GM21528 (cell line): ENCODE data around the gene TTC13.

Source experiments
- ATAC-seq: cut with Tn5 transposase; IDR thresholded peaks from one replicate; pipeline ENCODE4 v1.9.1; 2021; ENCODE audit warnings: mild to moderate bottlenecking, moderate library complexity; ENCODE audit not compliant: unreplicated experiment, low FRiP score

Gene TTC13

GRCh38 chr1:230877924-230878590 lies 100.6 kb downstream of the TTC13 start:
- ATAC-seq, result no peak

DNA sequence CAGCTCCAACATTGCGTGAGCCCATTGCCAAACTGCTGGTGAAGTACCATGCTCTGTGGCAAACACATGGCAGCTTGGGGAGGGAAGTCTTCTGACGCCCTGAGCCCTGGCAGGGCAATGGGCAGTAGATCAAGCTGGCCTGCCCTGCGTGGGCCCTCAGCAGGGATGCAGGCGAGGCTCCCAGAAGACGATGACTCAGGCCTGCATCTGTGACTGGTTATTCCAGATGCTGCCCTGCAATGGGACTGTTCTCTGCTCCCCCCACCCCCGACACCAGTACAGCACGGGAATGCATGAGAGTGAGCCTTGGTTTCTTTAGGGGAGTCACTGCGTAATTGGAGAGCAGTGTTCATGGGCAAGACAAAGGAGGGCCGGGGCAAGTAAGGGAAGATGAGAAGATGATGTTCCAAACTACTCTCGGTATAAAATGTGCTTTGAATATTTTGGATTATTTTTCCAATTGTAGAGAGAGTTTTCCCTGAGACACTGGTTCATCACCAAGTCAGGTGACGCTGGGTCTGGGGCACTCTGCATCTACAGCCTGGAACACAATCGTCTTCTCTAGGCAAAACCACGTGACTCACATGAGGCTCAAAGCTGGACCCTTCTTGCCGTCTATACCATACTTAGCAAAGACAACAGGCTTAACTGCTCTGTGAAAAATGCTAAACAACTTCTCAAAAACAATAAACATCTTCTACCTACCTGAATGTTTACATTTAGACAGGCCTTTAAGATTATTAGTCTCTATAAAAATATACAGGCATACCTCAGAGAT lies 101.3 kb downstream of the TTC13 start:
- ATAC-seq, result no peak

DNA sequence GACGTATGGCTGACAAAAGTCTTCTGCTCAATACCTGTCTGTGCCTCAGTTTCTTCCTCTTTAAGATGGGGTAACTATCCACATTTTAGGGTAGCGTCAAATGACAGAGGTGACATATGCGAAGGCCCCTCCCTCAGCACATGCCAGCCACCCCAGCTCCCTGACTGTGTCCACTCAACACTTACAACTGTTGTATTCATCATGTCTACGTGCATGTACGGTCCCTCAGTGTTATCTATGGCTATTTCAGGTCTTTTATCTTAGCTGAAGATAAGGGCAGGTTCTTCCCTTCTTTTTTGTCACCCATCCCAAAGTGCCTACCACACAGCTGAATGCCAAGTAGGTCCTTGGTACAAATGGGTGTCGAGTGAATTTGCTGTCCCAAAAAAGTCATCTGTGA lies 102.0 kb downstream of the TTC13 start:
- ATAC-seq, result no peak

GRCh38 chr1:230875370-230875769 lies 103.3 kb downstream of the TTC13 start:
- ATAC-seq, result no peak

DNA sequence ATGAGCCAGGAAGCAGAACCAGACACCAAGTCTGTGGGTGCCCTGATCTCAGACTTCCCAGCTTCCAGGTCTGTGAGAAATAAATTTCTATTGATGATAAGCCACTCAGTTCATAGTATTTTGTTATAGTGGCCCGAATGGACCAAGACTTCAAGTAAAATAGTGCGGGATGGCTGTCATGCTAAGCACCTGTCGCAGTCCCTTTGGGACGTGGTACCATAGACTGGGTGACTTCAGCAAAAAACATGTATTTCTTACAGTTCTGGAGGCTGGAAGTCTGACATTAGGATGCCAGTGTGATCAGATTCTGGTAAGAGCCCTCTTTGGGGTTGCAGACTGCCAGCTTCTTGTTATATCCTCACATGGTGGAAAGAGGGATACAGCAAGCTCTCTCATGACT lies 107.7 kb downstream of the TTC13 start:
- ATAC-seq, result no peak

DNA sequence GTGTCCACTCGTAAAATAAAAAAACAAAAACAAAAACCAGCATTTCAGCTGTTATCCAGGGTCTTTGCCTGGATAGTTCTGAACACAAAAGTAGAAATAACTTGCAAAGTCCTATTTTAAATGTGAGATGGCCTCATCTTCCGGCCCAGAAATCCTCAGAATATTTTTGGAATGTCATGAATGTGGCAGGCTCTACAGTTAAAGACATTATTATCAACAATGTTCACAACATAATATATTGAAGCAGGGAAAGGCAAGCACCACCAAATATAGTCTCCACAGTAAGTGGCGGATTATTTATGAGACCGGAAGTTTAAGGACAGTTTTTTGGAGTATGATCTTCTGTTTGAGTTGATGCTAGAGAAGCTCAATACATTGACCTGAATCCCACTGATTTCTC lies 109.2 kb downstream of the TTC13 start:
- no peak for ATAC-seq

- peak; percentile 48 for ATAC-seq
These were observed 109.8 kb downstream of the TTC13 start for GRCh38 chr1:230868736-230869385.

DNA sequence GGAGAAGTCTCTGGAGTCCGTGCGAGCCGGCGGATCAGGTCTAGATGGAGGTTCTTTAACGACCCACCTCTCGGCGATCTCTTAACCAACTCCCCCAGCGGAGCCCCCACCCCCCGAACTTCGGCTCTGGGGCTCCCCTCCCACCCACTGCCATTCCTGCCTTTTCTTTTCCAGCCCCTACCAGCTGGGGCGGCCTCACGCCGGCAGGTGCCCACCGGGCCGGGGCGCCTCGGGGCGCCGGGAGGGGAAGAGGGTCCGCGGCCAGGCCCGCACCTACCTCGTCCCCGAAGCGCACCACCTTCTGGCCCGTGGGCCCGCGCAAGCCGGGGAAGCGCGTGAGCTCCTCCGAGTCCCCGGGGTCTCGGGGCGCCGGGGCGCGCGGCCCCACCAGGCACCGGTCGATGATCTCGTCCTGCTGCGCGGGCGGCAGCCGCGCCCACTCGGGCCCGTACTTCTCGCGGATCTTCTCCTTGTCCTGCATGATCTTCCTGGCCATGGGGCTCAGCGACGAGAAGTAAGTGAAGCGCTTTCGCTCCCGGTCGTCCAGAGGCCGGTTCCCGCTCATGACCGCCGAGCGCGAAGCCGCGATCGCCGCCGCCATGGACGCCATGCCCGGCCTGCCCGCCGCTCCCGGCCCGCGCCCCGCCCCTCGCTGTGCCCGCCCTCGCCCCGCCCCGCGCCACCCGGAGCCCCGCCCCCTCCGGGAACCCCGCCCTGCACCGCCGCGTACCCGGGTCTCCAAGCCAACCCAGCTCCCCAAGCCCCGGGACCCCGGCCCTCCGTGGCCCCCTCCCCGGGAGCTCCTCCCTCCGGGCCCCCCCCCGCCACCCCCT lies 110.5 kb downstream of the TTC13 start, which contains the start of gene C1orf198:
Gene C1orf198 (minus strand): TSS at position 619 of the 833 bp plus-strand sequence. CDS start 9 bp downstream, at position 610.
- ATAC-seq, result peak; percentile 80

GRCh38 chr1:230867101-230867902 lies 111.4 kb downstream of the TTC13 start:
- ATAC-seq, result no peak

DNA sequence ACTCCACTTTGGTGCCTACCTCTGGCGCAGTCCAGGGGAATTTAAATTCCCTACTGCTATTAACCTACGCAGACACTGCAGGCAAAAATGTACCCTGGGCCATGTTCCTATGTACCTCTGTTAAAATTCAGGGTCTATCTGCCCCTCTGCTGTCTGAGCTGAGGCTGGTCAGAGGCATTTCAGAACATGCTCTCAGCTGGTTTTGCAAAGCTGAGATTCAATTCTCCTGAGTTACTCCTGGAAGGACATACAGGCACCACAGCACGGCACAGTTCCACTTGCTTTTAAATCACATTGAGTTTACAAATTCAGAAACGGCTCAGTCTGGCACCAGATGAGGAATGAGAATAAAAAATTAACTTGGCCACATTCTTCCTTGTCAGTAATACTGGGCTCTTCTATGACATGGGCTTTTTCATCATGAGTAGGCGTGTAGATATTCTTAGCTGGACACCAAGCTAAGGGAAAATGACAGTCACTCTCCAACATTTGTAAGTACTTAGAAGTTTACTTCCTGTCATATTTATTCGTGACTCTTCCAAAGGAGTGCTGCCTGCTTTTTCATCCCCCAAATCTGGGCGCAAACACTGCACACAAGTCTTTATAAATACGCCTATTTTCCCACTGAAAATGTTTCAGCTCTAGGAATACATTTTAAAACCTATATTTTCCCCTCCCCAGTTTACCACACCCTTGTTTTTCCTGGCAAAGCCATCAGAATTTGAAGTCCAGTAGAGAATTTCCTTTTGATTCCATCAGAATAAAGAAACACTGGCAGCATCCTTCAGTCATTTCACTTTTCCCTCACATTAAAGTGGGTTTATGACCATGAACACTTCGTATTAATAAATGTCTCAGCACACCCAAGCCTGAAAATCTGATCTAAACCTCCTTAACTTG lies 112.2 kb downstream of the TTC13 start:
- ATAC-seq, result no peak

DNA sequence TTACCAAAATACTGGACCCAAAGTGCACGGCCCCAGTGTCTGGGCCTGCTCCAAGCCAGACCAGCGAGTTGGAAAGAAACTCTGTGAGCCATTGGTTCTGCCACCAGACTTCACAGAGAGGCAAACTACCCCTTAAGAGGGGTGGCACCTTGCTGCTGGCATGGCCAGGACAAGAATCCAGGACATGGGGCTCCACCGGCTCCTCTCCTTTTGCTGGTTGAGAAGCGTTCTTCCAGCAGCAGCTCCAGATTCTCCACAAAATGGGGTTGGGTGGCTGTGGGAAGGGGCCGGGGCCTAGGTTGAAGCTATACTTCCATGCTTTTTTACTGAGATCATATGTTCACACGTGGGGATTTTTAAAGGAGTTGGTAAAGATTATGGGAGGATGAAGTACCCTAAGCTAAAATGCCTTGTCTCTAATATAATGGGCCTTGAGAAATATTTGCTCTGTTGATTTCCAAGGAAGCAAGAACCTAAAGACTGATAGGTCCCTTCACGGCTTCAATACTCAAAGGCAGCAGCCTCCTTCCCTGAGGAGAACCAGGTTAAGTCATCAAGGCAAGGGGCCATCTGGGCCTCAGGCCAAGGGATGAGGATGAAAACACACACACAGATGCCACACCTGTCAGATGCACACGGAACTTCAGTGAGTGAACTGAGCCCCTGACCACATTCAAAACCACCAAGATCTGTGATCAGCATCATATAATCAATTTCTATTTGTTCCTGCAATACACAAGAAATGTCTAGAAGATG lies 113.4 kb downstream of the TTC13 start:
- no peak for ATAC-seq

DNA sequence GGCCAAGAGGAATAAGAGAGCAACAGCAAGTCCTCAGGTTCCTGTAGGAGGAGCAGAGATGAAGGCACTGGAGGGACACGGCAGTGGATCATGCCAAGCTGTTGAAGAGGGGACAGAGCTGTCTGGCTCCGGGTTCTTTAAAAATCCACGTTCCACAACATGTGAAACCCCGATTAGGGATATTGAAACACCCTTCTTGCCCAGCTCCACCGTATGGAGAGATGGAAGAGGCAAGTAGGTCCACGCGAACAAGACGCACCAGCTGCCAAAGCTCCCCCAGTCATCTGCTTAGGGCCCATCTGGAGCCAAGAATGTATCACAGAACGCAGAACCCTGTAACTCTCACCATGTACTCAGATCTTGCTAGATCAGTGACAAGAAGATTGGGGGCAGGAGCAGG lies 114.2 kb downstream of the TTC13 start:
- no peak for ATAC-seq

DNA sequence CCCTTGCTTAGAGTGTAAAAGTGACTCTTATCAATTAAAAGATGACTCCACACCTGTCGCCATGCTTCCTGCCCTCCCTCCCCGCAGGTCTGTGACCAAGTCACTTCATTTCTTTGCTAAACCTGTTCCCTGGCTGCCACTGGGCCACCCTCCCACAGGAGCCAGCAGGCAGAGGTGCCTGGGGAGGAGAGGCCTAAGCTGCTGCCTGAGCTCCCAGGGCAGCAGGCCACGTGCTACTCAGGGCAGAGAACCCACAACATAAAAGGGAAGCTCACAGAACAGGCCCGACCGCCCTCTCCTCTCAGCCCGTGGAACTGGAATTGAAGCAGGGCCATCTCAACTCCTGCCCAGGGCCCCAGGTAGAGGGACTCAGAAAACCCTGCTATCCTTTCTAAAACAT lies 115.2 kb downstream of the TTC13 start:
- ATAC-seq, result no peak

DNA sequence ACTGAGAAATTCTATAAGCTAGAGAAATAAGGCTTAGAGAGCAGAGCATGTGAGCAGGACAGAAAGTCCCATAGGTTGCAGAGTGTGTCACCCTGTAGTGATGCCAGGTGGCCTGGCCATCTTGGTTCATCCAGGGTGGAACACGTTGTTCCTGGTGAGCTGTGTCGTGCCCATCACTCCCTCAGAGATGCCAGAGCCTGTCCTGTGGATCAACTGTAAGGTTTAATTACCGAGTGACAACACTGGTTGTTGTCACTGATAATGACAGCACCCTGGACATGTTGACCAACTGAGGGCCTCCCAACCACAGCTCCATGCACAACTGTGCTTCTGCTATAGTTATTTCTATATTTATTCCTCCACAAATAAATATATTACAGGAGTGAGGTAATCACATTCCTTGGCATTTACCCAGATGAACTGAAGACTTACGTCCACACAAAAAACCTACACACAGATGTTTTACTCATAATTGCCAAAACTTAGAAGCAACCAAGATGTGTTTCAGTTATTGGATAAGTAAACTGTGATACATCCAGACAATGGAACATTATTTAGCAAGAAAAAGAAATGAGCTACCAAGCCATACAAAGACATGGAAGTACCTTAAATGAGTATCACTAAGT lies 116.6 kb downstream of the TTC13 start:
- no peak for ATAC-seq

DNA sequence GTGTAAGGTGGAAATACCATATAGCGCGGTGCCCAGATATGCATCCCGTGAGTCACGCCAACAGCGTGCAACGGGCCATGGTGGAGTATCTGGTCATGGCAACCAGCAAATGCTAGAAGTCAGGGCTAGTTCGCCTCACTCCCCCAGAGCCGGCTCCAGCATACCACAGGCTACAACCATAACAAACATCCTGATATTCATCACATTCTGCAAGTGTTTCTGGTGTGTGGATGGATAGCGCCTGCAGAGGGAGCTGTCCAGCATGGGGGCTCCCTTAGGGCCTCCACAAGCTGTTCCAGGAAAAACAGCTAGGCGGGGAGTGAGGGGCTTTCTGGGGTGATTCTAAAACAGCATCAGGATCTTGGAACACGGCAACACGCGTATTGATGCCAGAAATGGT lies 117.2 kb downstream of the TTC13 start:
- no peak for ATAC-seq

DNA sequence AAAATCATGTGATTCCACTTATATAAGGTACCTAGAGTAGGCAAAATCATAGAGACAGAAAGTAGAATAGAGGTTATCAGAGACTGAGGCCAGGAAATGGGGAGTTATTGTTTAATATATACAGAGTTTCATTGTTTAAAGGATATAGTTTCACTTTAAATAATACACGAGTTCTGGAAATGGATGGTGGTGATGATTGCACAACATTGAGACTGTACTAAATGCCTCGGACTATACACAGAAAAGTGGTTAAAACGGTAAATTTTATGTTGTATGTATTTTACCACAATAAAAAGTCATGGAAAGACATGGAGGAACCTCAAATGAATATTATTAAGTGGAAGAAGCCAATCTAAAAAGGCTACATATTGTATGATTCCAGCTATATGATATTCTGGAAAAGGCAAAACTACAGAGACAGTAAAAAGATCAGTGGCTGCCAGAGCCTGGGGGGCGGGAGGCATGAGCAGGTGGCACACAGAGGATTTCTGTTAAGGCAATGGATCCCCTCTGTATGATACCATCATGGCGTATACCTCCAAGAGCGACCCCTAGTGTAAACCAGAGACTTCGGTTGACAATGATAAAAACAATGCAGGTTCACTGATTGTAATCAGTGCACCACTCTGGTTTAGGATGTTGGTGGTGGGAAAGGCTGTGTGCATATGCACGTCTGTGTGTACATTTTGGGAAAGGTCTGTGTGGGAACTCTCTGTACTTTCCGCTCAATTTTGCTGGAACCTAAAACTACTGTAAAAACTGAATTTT lies 117.9 kb downstream of the TTC13 start:
- ATAC-seq, result no peak
